BLaER1 (cell line): ENCODE results near the gene GPR68.
"Not testable (repeated sequence)": the region's sequence is repeated elsewhere in the genome, so short reads cannot be mapped to it uniquely, and the experiment has no call there.

Experiments used
- H3K27ac ChIP-seq: shearing (Covaris generic); formaldehyde crosslinking; 2 replicates; pipeline ENCODE4 v1.8.1; 2022
- H3K27me3 ChIP-seq: shearing (Covaris generic); formaldehyde crosslinking; 2 replicates; pipeline ENCODE4 v1.8.1; 2022
- H3K36me3 ChIP-seq: shearing (Covaris generic); formaldehyde crosslinking; 2 replicates; pipeline ENCODE4 v1.8.1; 2022
- H3K4me1 ChIP-seq: shearing (Covaris generic); formaldehyde crosslinking; 2 replicates; pipeline ENCODE4 v1.8.1; 2022
- H3K4me2 ChIP-seq: shearing (Covaris generic); formaldehyde crosslinking; 2 replicates; pipeline ENCODE4 v1.8.1; 2022
- H3K4me3 ChIP-seq: shearing (Covaris generic); formaldehyde crosslinking; 2 replicates; pipeline ENCODE4 v1.8.1; 2022
- H3K9ac ChIP-seq: shearing (Covaris generic); formaldehyde crosslinking; 2 replicates; pipeline ENCODE4 v1.8.1; 2022
- H3K9me3 ChIP-seq: shearing (Covaris generic); formaldehyde crosslinking; 2 replicates; pipeline ENCODE4 v1.8.1; 2022
- H4K20me1 ChIP-seq: shearing (Covaris generic); formaldehyde crosslinking; 2 replicates; pipeline ENCODE4 v1.8.1; 2022
- Cebpa-rat ChIP-seq: shearing (Covaris generic); IDR thresholded peaks from 2 replicates; pipeline ENCODE4 v1.8.1; 2022

The GPR68 gene

DNA sequence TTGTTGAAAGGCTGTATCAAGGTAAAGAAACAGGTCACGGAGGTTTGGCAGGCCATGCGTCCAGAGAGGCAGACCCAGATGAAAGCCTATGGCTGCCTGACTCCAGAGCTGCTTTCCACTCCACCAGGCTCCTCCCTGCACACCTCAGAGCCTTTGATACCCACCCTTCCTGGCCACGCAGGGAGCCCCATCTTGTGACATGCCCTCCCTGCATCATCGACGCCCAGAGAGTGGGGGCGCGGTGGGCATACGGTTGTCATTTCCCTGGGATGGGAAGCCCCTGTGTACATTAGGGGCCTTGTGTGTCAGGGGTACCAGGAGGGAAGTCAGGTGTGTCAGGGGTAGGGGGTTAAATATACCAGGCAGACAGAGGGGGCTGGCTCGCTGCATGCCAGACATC lies 30.3 kb upstream of the GPR68 start:
- H4K20me1 ChIP-seq, result 0 out of 2 replicates have a peak, but pooled peaks cover 3% of the 10 kb centered on the region
- no peak overlapping the region for H3K4me2 ChIP-seq
- no peak overlapping the region for H3K4me3 ChIP-seq
- H3K9me3 ChIP-seq, result no peaks in the 10 kb centered on the region
- H3K36me3 ChIP-seq, result peaks cover 96% of the 10 kb centered on the region
- peaks cover 5% of the 10 kb centered on the region; the same call in 1 of the 2 replicates for H3K4me1 ChIP-seq
- no peak overlapping the region for H3K27ac ChIP-seq
- no peak overlapping the region for H3K9ac ChIP-seq
- TF ChIP-seq Cebpa-rat, result no peak
- H3K27me3 ChIP-seq, result no peaks in the 10 kb centered on the region

DNA sequence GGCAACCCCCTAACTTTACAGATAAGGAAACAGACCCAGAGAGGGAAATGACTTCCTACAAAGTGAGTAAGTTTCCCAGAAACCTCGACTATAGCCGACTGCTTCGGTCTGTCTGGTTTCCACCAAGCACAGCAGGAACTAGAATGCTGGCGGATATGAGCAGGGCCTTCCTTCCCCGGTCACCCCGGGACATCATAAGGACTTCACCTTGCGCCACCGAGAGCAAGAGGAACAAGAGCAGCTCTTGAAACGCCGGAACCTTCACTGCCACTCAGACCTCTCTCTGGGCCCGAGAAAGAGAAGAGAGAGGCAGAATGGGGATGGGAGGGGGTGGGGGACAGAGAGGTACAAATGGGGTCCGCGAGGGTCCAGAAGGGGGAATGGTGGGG lies 29.4 kb upstream of the GPR68 start:
- Histone ChIP-seq H3K9ac (no peak overlapping the region), H3K27ac (no peak overlapping the region), H3K36me3 (peaks cover 91% of the 10 kb centered on the region), H3K27me3 (no peaks in the 10 kb centered on the region), H3K4me2 (no peak overlapping the region), H3K4me1 (peaks cover 5% of the 10 kb centered on the region; the same call in 1 of the 2 replicates), H3K4me3 (no peak overlapping the region), H3K9me3 (no peaks in the 10 kb centered on the region), H4K20me1 (no peaks in the 10 kb centered on the region)
- no peak for TF ChIP-seq Cebpa-rat

DNA sequence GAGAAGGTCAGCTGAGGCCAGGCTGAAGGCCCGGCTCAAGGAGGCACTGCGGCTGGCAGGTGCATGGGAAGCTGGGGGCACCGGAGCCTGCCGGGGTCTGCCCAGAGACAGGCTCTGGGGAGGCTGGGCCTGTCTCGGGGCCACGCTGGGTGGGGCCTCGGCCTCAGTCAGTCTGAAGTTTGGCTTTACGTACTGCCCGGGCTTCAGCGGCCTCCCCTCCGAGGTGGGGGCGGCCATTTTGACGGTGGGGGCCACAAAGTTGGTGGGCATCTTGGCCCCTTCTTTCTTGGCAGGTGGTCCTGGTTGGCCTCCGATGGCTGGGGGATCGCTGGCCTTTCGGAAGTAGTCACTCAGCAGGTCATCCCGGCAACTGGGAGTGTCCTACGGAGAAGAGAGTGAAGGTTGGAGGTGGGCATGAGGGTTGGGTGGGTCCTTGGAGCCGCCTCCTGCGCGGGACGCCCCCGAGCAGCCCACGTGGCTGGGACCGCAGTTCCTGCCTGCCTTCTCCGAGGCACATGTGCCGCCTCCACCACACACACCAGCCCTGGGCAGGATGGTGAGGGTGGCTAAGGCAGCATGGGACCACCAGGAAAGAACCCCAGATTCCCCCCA lies 28.9 kb upstream of the GPR68 start:
- Histone ChIP-seq H3K27me3 (no peaks in the 10 kb centered on the region), H3K4me3 (no peak overlapping the region), H3K4me2 (no peak overlapping the region), H3K36me3 (peaks cover 86% of the 10 kb centered on the region), H3K9ac (no peak overlapping the region), H3K9me3 (no peaks in the 10 kb centered on the region), H3K4me1 (peaks cover 5% of the 10 kb centered on the region; the same call in 1 of the 2 replicates), H4K20me1 (no peaks in the 10 kb centered on the region), H3K27ac (no peak overlapping the region)
- no peak for TF ChIP-seq Cebpa-rat

DNA sequence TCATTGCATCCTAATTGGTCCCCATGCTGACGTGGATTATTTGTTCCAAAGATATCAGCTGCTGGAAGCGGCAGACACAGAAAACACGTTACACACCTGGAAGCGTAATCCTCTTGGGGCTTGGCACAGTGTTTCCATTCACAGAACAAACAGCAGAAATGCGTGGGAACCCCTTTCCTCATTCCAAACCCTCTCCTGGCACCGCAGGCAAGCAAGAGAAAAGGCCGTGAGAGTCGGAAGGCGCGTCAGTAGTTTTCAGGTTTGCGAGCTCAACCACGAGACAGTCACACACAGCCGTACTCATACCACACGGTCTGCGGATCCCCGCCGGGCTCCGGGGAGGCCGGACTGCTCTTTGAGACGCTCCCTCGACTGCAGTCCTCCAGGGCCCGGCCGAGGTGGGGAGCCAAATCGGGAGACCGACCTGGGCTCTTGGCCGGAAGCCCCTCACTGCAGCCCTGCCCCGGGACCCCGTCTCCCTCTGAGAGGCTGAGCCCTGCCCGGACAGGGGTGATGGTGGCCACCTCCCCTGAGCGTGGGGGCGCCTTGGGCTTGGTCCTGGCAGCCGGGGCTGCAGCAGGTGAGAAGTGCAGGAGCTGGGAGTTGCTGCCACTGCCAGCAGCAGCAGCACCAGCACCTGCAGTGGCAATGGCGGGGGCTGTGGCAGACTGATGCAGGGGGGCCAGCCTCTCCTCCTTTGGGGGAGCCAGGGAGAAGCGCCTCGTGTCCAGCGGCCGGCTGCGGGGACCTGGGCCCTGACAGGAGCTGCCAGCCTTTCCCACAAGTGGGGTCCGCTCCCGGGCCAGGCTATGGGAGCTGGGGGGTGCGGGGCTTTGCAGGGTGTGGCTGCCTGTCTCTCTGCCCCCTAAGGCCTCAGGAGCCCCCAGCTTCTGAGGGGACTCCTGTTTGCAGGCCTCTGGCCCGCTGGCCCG lies 28.1 kb upstream of the GPR68 start:
- Histone ChIP-seq H4K20me1 (no peaks in the 10 kb centered on the region), H3K4me2 (no peak overlapping the region), H3K9me3 (no peaks in the 10 kb centered on the region), H3K27me3 (no peaks in the 10 kb centered on the region), H3K36me3 (peaks cover 81% of the 10 kb centered on the region), H3K9ac (no peak overlapping the region), H3K4me3 (no peak overlapping the region), H3K27ac (no peak overlapping the region), H3K4me1 (peaks cover 5% of the 10 kb centered on the region; the same call in 1 of the 2 replicates)
- no peak for TF ChIP-seq Cebpa-rat

DNA sequence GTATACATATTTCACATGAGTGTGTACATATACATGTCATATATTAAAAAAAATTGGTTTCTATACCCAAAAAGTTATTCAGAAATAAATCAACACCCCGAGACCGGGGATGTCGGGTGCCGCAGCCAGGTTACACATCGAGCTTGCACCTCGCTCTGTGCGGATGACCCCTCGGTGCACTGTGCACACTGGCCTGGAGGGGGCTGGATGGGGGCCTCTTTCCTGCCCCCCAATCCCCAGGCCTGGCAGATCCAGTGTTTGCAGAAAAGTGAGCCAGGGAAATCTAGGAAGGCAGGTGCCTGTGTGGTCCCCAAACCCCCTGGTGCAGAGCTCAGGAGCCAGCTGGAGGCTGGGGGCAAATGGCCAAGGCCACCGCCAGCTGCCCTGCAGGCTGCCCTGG lies 27.1 kb upstream of the GPR68 start:
- peaks cover 74% of the 10 kb centered on the region for H3K36me3 ChIP-seq
- no peak overlapping the region for H3K4me2 ChIP-seq
- no peak for TF ChIP-seq Cebpa-rat

DNA sequence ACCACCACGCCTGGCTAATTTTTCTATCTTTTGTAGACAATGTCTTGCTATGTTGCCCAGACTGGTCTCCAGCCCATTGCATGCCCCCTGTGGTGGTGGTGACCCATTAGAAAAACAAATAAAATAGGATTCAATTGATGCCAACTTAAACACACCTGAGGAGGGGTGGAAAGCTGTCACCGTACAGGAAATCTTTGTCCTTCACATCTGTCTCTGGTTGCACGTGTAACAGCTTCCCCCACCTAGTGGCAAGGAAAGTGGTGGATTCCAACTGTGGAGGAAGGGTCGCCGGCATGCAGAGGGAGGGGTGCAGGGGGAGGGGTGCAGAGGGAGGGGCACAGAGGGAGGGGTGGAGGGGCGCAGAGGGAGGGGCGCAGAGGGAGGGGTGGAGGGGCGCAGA lies 26.1 kb upstream of the GPR68 start:
- Histone ChIP-seq H3K9me3 (no peaks in the 10 kb centered on the region), H3K4me1 (no peaks in the 10 kb centered on the region), H3K9ac (no peak overlapping the region), H4K20me1 (no peaks in the 10 kb centered on the region), H3K4me2 (no peak overlapping the region), H3K27me3 (peaks cover 8% of the 10 kb centered on the region), H3K36me3 (peaks cover 64% of the 10 kb centered on the region), H3K4me3 (no peak overlapping the region), H3K27ac (no peak overlapping the region)
- no peak for TF ChIP-seq Cebpa-rat

More for the DNA sequence above, 27.1 kb upstream of the GPR68 start:
- no peaks in the 10 kb centered on the region for H3K9me3 ChIP-seq
- H3K4me1 ChIP-seq, result peaks cover 5% of the 10 kb centered on the region; the same call in 1 of the 2 replicates
- no peak overlapping the region for H3K27ac ChIP-seq
- no peaks in the 10 kb centered on the region for H4K20me1 ChIP-seq
- H3K9ac ChIP-seq, result no peak overlapping the region
- no peaks in the 10 kb centered on the region for H3K27me3 ChIP-seq
- no peak overlapping the region for H3K4me3 ChIP-seq

DNA sequence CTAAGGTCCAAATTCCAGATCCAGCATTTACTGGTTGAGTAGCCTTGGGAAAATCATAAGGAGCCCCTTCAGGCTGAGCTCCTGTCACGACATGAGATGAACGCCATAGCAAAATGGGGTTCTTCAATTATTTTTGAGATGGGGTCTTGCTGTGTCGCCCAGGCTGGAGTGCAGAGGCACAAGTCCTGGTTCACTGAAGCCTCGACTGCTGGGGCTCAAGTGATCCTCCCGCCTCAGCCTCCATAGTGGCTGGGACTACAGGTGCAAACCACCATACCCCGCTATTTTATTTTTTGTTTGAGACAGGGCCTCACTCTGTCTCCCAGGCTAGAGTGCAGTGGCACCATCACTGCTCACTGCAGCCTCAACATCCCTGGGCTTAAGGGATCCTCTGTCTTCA lies 25.7 kb upstream of the GPR68 start:
- Histone ChIP-seq H4K20me1 (peaks cover 4% of the 10 kb centered on the region), H3K4me3 (no peak overlapping the region), H3K27me3 (peaks cover 12% of the 10 kb centered on the region), H3K4me2 (no peak overlapping the region), H3K36me3 (peaks cover 60% of the 10 kb centered on the region), H3K9ac (no peak overlapping the region), H3K9me3 (no peaks in the 10 kb centered on the region), H3K27ac (no peak overlapping the region), H3K4me1 (0 out of 2 replicates have a peak, but pooled peaks cover under 1% of the 10 kb centered on the region)
- no peak for TF ChIP-seq Cebpa-rat

DNA sequence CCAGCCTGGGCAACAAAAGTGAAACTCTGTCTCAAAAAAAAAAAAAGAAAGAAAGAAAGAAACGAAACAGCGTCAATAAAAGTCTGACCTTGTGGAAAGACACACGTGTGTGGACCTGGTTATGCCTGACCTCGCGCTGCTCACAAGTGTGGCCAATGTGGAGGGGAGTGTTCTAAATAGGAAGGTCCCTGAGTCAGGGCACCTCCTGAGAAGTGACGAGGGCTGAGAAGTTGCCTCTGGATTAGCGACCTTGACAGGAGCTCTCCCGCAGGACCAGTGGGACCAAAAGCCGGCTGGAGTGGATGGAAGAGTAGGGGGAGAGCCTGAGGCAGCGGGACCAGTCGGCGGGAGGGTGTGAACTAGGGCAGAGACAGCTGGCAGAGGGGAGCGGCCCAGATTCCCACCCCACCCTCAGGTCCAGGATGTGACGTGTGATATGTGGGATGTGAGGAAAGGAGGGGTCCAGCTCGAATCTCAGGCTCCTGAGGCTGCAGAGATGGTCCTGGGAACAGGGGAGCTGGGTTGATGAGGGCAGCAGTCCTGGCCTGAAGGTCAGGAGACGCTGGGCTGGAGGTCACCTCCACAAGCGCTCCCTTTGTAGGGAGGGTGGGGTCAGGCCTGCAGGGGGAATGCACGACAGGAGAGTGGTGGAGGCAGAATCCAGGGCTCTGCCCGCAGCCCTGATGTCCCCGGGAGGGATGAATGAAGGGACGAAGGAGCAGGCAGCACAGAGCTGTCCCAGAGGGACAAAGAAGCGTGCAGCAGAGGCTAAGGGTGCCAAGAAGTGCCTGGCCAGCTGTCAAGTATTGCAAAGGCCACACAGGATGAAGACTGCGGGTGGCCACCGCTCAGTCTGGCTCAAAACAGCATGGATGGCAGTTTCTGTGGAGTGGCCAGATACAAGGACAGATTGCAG lies 24.8 kb upstream of the GPR68 start:
- no peak for TF ChIP-seq Cebpa-rat
- H3K9me3 ChIP-seq, result no peaks in the 10 kb centered on the region
- H3K27ac ChIP-seq, result no peak overlapping the region
- H3K27me3 ChIP-seq, result peaks cover 21% of the 10 kb centered on the region
- no peak overlapping the region for H3K4me2 ChIP-seq
- no peak overlapping the region for H3K9ac ChIP-seq
- H3K36me3 ChIP-seq, result peaks cover 51% of the 10 kb centered on the region
- peaks cover 13% of the 10 kb centered on the region for H4K20me1 ChIP-seq
- H3K4me3 ChIP-seq, result no peak overlapping the region
- H3K4me1 ChIP-seq, result peaks cover 9% of the 10 kb centered on the region

DNA sequence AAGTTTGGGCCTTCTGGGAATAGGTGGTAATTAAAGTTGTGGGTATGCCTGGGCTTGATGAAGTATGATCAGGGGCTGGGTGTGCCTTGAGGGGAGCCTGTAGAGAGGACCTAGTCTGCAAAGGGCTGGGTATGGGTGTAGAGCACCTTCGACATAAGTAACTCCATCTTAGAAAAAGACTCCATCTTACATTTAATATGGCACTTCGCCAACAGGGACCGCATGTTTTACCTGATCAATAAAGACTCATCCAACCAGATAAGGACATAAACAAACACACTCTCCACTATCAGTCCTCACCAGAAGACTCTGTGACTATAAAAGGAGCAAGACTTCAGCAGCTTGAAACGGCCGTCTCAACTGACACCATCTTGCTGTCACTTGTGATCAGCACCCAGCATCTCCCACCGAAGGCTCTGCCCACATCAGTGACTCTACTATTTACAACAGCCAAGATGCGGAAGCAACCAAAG lies 23.5 kb upstream of the GPR68 start:
- Histone ChIP-seq H3K4me2 (no peak overlapping the region), H3K36me3 (peaks cover 38% of the 10 kb centered on the region), H3K4me1 (peaks cover 10% of the 10 kb centered on the region), H3K4me3 (no peak overlapping the region), H4K20me1 (peaks cover 19% of the 10 kb centered on the region), H3K27ac (no peak overlapping the region), H3K9me3 (no peaks in the 10 kb centered on the region), H3K27me3 (peaks cover 34% of the 10 kb centered on the region), H3K9ac (no peak overlapping the region)
- no peak for TF ChIP-seq Cebpa-rat

DNA sequence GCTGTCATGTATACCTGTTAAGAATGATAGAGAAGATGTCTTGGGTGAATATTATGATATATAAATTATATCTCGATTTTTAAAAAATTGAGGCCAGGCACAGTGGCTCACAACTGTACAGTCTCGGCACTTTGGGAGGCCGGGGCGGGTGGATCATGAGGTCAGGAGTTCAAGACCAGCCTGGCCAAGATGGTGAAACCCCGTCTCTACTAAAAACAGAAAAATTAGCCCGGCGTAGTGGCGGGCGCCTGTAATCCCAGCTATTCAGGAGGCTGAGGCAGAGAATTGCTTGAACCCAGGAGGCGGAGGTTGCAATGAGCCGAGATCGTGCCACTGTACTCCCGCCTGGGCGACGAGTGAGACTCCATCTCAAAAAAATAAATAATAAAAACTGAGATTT lies 21.8 kb upstream of the GPR68 start:
- H3K4me2 ChIP-seq, H3K27ac ChIP-seq, H3K9me3 ChIP-seq, H3K4me3 ChIP-seq, H3K9ac ChIP-seq: not testable (repeated sequence)
- peaks cover 21% of the 10 kb centered on the region for H3K36me3 ChIP-seq
- peaks cover 34% of the 10 kb centered on the region for H3K27me3 ChIP-seq
- H4K20me1 ChIP-seq, result peaks cover 19% of the 10 kb centered on the region
- peaks cover 12% of the 10 kb centered on the region for H3K4me1 ChIP-seq
